ENCODE measurements around the gene NUP214.
"Not testable (repeated sequence)": the region's sequence is repeated elsewhere in the genome, so short reads cannot be mapped to it uniquely, and the experiment has no call there.

The NUP214 gene

GRCh38 chr9:131092548-131093440 lies 32.6 kb upstream of the NUP214 start:
- H3K9me3 Mint-ChIP-seq: no peaks in the 10 kb centered on the region
- H3K4me1 Mint-ChIP-seq: peaks cover 12% of the 10 kb centered on the region

GRCh38 chr9:131094015-131094414 lies 31.4 kb upstream of the NUP214 start:
- no peak overlapping the region for H3K27ac Mint-ChIP-seq
- peaks cover 12% of the 10 kb centered on the region for H3K4me1 Mint-ChIP-seq
- no peak for ATAC-seq
- no peak for DNase-seq (ENCODE audit: low spot score in 2 of 2)
- H3K4me3 Mint-ChIP-seq: no peak overlapping the region
- H3K36me3 Mint-ChIP-seq: no peaks in the 10 kb centered on the region
- H3K9me3 Mint-ChIP-seq: no peaks in the 10 kb centered on the region

More at GRCh38 chr9:131092548-131093440, 32.6 kb upstream of the NUP214 start:
- Mint-ChIP-seq H3K4me3 (no peak overlapping the region), H3K36me3 (no peaks in the 10 kb centered on the region), H3K27ac (no peak overlapping the region)
- ATAC-seq (no peak), DNase-seq (ENCODE audit: low spot score in 2 of 2) (no peak)

- Mint-ChIP-seq H3K36me3 (no peaks in the 10 kb centered on the region), H3K4me1 (peaks cover 12% of the 10 kb centered on the region), H3K9me3 (no peaks in the 10 kb centered on the region), H3K4me3 (no peak overlapping the region), H3K27ac (no peak overlapping the region)
- DNase-seq (ENCODE audit: low spot score in 2 of 2): no peak
- ATAC-seq: no peak
Observed at GRCh38 chr9:131094622-131095021, 30.8 kb upstream of the NUP214 start.

GRCh38 chr9:131095666-131096268 lies 29.6 kb upstream of the NUP214 start:
- Mint-ChIP-seq H3K27ac (no peak overlapping the region), H3K9me3 (no peaks in the 10 kb centered on the region), H3K4me1 (peaks cover 12% of the 10 kb centered on the region), H3K36me3 (no peaks in the 10 kb centered on the region), H3K4me3 (peak overlapping the region; percentile 47)
- no peak for DNase-seq (ENCODE audit: low spot score in 2 of 2)
- peak; percentile 6 for ATAC-seq

- ATAC-seq (peak; percentile 31), DNase-seq (ENCODE audit: low spot score in 2 of 2) (no peak)
- H3K9me3 Mint-ChIP-seq: no peaks in the 10 kb centered on the region
- peak within 1 kb of the TSS; percentile 56 for H3K4me3 Mint-ChIP-seq
- H3K36me3 Mint-ChIP-seq: no peaks in the 10 kb centered on the region
- peaks cover 12% of the 10 kb centered on the region for H3K4me1 Mint-ChIP-seq
- no peak within 1 kb of the TSS for H3K27ac Mint-ChIP-seq
Observed at GRCh38 chr9:131096269-131097125, 28.9 kb upstream of the NUP214 start, which contains the start of gene AIF1L. AIF1L (plus strand) TSS chr9:131096531; CDS start chr9:131096630, 99 bp downstream.

GRCh38 chr9:131097126-131097947 lies 28.0 kb upstream of the NUP214 start:
- no peaks in the 10 kb centered on the region for H3K36me3 Mint-ChIP-seq

GRCh38 chr9:131097948-131098278 lies 27.5 kb upstream of the NUP214 start:
- no peak for ATAC-seq
- no peaks in the 10 kb centered on the region for H3K9me3 Mint-ChIP-seq
- no peak overlapping the region for H3K4me3 Mint-ChIP-seq
- DNase-seq (ENCODE audit: low spot score in 2 of 2): no peak
- peaks cover 12% of the 10 kb centered on the region for H3K4me1 Mint-ChIP-seq
- H3K27ac Mint-ChIP-seq: no peak overlapping the region
- H3K36me3 Mint-ChIP-seq: no peaks in the 10 kb centered on the region

More at GRCh38 chr9:131097126-131097947, 28.0 kb upstream of the NUP214 start:
- no peak for DNase-seq (ENCODE audit: low spot score in 2 of 2)
- Mint-ChIP-seq H3K4me1 (peaks cover 12% of the 10 kb centered on the region), H3K27ac (no peak overlapping the region), H3K4me3 (peak overlapping the region; percentile 56), H3K9me3 (no peaks in the 10 kb centered on the region)
- no peak for ATAC-seq

- Mint-ChIP-seq H3K9me3 (no peaks in the 10 kb centered on the region), H3K27ac (no peak overlapping the region), H3K4me3 (no peak overlapping the region), H3K4me1 (peaks cover 12% of the 10 kb centered on the region), H3K36me3 (no peaks in the 10 kb centered on the region)
- ATAC-seq: no peak
- DNase-seq (ENCODE audit: low spot score in 2 of 2): no peak
Observed at GRCh38 chr9:131098391-131099101, 26.8 kb upstream of the NUP214 start.

- DNase-seq (ENCODE audit: low spot score in 2 of 2) (no peak), ATAC-seq (no peak)
- Mint-ChIP-seq H3K36me3 (no peaks in the 10 kb centered on the region), H3K4me1 (peaks cover 12% of the 10 kb centered on the region), H3K27ac (no peak overlapping the region), H3K9me3 (no peaks in the 10 kb centered on the region), H3K4me3 (no peak overlapping the region)
Observed at GRCh38 chr9:131099102-131099606, 26.2 kb upstream of the NUP214 start.

- peaks cover 12% of the 10 kb centered on the region for H3K4me1 Mint-ChIP-seq
- not testable (repeated sequence) for H3K27ac Mint-ChIP-seq; DNase-seq (ENCODE audit: low spot score in 2 of 2); H3K4me3 Mint-ChIP-seq; H3K36me3 Mint-ChIP-seq; ATAC-seq; H3K9me3 Mint-ChIP-seq
Observed at GRCh38 chr9:131099845-131100244, 25.5 kb upstream of the NUP214 start.

- no peak overlapping the region for H3K4me3 Mint-ChIP-seq
- H3K9me3 Mint-ChIP-seq: no peaks in the 10 kb centered on the region
- no peak for DNase-seq (ENCODE audit: low spot score in 2 of 2)
- ATAC-seq: no peak
- H3K36me3 Mint-ChIP-seq: no peaks in the 10 kb centered on the region
- no peak overlapping the region for H3K27ac Mint-ChIP-seq
- H3K4me1 Mint-ChIP-seq: peaks cover 12% of the 10 kb centered on the region
Observed at GRCh38 chr9:131100445-131100844, 24.9 kb upstream of the NUP214 start.

- Mint-ChIP-seq H3K4me3 (no peak overlapping the region), H3K27ac (no peak overlapping the region), H3K9me3 (no peaks in the 10 kb centered on the region), H3K4me1 (peaks cover 6% of the 10 kb centered on the region), H3K36me3 (no peaks in the 10 kb centered on the region)
- DNase-seq (ENCODE audit: low spot score in 2 of 2) (no peak), ATAC-seq (no peak)
Observed at GRCh38 chr9:131101207-131101964, 24.0 kb upstream of the NUP214 start.

- Mint-ChIP-seq H3K4me3 (no peak overlapping the region), H3K27ac (no peak overlapping the region)
Observed at GRCh38 chr9:131103024-131103423, 22.4 kb upstream of the NUP214 start.

More at GRCh38 chr9:131103024-131103423, 22.4 kb upstream of the NUP214 start:
- DNase-seq (ENCODE audit: low spot score in 2 of 2): no peak
- H3K4me1 Mint-ChIP-seq: no peaks in the 10 kb centered on the region
- H3K36me3 Mint-ChIP-seq: no peaks in the 10 kb centered on the region
- H3K9me3 Mint-ChIP-seq: no peaks in the 10 kb centered on the region
- ATAC-seq: no peak
